ENCODE data around the gene TRAPPC2L.

DNA sequence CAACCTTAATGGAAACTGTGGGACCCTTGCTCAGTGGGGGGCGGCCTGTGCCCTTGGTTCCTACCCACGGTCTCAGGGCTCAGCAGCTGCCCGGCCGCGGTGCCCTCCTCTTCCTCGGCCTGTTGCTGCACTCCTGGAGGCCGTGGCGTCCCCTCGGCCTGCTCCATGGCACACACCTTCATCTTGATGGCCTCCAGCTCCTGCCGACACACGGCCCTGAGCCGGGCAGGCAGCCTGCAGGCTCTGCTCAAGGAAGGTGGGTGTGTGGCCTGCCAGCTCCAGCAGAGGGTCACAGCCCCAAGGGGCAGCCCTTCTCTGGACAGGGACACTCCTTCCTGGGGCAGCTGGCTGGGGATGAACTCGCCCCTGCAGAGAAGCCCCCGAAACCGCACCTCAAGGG, 8.8 kb downstream of the TRAPPC2L start:
- TF ChIP-seq CEBPB (IDR thresholded peaks at IDR 0.05): no peak
- no peak for TF ChIP-seq REST (IDR thresholded peaks at IDR 0.05; ENCODE audit: low read depth)
- TF ChIP-seq EGR1 (IDR thresholded peaks at IDR 0.05): no peak
- no peak for TF ChIP-seq MAX (IDR thresholded peaks at IDR 0.05)
- TF ChIP-seq RAD21 (IDR thresholded peaks at IDR 0.05; ENCODE audit: low read depth): no peak
- TF ChIP-seq TAF1 (IDR thresholded peaks at IDR 0.05; ENCODE audit: low read depth): no peak
- no peak for TF ChIP-seq EP300 (IDR thresholded peaks at IDR 0.05; ENCODE audit: borderline replicate concordance)
- no peak for TF ChIP-seq ZBTB7A (IDR thresholded peaks at IDR 0.05; ENCODE audit: low read depth)
- no peak for TF ChIP-seq CREB1 (IDR thresholded peaks at IDR 0.05; ENCODE audit: low read depth)
- TF ChIP-seq TEAD4 (IDR thresholded peaks at IDR 0.05): no peak
- TF ChIP-seq FOXM1 (IDR thresholded peaks at IDR 0.05; ENCODE audit: borderline replicate concordance, low read depth): no peak
- no peak for TF ChIP-seq YY1 (IDR thresholded peaks at IDR 0.05; ENCODE audit: low read depth)
